ENCODE measurements around the gene SRL.

DNA sequence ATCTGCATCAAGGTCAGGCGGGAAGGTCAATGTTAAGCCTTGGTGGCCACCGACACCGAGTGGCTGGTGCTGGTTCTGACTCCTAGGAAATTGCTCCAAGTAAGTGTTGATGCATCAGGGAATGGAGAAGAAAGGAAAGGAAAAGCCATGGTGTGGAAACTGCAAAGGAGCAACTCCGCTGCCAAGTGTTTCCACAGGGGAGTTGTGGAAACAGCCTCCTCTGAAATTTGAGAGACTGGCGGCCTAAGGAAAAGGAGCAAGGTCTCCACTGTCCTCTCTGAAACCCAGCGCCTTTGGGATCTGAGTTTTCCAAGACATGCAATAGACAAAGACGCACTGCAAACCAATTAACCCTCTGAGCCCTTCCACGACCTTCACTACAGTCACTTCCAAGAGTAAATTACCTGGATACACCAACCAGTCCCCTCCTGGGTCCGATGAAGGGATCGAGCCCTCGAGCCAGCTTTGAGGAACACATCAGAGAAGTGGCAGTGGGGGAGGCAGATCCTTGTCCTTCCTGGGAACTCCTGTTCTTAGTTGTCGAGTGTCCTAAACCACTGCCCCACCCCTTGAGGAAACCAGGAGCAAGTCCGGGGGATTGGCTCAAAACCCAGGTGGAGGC is 51.1 kb downstream of the SRL start:
- TF ChIP-seq, protein P1, sequence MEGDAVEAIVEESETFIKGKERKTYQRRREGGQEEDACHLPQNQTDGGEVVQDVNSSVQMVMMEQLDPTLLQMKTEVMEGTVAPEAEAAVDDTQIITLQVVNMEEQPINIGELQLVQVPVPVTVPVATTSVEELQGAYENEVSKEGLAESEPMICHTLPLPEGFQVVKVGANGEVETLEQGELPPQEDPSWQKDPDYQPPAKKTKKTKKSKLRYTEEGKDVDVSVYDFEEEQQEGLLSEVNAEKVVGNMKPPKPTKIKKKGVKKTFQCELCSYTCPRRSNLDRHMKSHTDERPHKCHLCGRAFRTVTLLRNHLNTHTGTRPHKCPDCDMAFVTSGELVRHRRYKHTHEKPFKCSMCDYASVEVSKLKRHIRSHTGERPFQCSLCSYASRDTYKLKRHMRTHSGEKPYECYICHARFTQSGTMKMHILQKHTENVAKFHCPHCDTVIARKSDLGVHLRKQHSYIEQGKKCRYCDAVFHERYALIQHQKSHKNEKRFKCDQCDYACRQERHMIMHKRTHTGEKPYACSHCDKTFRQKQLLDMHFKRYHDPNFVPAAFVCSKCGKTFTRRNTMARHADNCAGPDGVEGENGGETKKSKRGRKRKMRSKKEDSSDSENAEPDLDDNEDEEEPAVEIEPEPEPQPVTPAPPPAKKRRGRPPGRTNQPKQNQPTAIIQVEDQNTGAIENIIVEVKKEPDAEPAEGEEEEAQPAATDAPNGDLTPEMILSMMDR (IDR thresholded peaks at IDR 0.05; ENCODE audit: low read depth, low read length, missing input control): no peak
- no peak for TF ChIP-seq RAD21 (IDR thresholded peaks at IDR 0.05)
- no peak for TF ChIP-seq HNF4G (IDR thresholded peaks at IDR 0.05)
- no peak for TF ChIP-seq JUND (IDR thresholded peaks at IDR 0.05)
- TF ChIP-seq, protein P2, sequence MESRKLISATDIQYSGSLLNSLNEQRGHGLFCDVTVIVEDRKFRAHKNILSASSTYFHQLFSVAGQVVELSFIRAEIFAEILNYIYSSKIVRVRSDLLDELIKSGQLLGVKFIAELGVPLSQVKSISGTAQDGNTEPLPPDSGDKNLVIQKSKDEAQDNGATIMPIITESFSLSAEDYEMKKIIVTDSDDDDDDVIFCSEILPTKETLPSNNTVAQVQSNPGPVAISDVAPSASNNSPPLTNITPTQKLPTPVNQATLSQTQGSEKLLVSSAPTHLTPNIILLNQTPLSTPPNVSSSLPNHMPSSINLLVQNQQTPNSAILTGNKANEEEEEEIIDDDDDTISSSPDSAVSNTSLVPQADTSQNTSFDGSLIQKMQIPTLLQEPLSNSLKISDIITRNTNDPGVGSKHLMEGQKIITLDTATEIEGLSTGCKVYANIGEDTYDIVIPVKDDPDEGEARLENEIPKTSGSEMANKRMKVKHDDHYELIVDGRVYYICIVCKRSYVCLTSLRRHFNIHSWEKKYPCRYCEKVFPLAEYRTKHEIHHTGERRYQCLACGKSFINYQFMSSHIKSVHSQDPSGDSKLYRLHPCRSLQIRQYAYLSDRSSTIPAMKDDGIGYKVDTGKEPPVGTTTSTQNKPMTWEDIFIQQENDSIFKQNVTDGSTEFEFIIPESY (IDR thresholded peaks at IDR 0.05): no peak

All from liver (tissue), 3 donors.